Measurements from ENCODE around the gene TP63. TPM values are rescaled to one million over a fixed set of nuclear protein-coding genes. Genes with fewer than 3 reads are reported as not detected.

Gene TP63
- total RNA-seq, 1 donor from 2014 or later: 1.1 TPM

DNA sequence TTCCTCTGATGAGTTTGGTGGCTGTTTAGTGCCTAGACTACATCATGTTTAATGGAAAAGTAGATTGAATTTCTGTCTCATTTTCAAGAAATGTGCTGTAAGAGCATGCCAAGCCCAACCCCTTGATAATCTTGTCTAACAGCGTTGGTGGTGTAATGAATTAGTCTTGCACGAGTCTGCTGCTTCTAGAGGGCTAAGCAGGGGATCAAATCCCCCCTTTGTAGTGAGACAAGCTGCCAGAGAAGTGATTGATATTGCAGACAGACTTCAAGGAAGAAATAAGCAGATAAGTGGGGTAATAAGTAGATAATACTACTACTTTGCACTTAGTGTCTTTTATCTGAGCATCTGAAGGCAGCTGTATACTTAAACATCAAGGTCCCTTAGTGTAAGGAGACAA is 141.4 kb downstream of the TP63 start:
- H3K4me3 ChIP-seq (ENCODE audit: insufficient read depth, low read depth, low read length): no peak overlapping the region
- no peaks in the 10 kb centered on the region for H3K9me3 ChIP-seq (ENCODE audit: insufficient read depth, low read depth, low read length)
- Mint-ChIP-seq H3K27me3 (ENCODE audit: low read depth, unreplicated experiment) (peaks cover 14% of the 10 kb centered on the region), H3K4me3 (ENCODE audit: unreplicated experiment) (no peak overlapping the region), H3K4me1 (ENCODE audit: low read depth, unreplicated experiment) (no peaks in the 10 kb centered on the region), H3K9me3 (ENCODE audit: unreplicated experiment) (no peaks in the 10 kb centered on the region), H3K36me3 (ENCODE audit: low read depth, unreplicated experiment) (no peaks in the 10 kb centered on the region), H3K27ac (ENCODE audit: unreplicated experiment) (no peak overlapping the region)
- DNase-seq (ENCODE audit: low read depth) (peak; percentile 76), FAIRE-seq (no peak)
- peak overlapping the region; percentile 21 for H3K9ac ChIP-seq (ENCODE audit: low read length)
- H3K4me1 ChIP-seq (ENCODE audit: insufficient read depth, low read length): peaks cover 5% of the 10 kb centered on the region
- H3K79me2 ChIP-seq (ENCODE audit: insufficient read depth, low read length): no peaks in the 10 kb centered on the region
- no peak overlapping the region for H2AFZ ChIP-seq (ENCODE audit: low read depth, low read length)
- no peaks in the 10 kb centered on the region for H3K27me3 ChIP-seq (ENCODE audit: insufficient read depth, low read length)
- TF ChIP-seq EZH2 (IDR thresholded peaks at IDR 0.05; ENCODE audit: insufficient read depth, low read length) (no peak), CTCF (IDR thresholded peaks at IDR 0.05; ENCODE audit: insufficient read depth, low read depth, low read length) (no peak)
- H4K20me1 ChIP-seq (ENCODE audit: insufficient read depth, low read length): no peaks in the 10 kb centered on the region
- peak overlapping the region; percentile 70 for H3K27ac ChIP-seq (ENCODE audit: low read depth, low read length)
- no peaks in the 10 kb centered on the region for H3K36me3 ChIP-seq (ENCODE audit: insufficient read depth, low read length)
- H3K4me2 ChIP-seq (ENCODE audit: low read length): peak overlapping the region; percentile 28

- peak; percentile 84 for DNase-seq (ENCODE audit: low read depth)
- Mint-ChIP-seq H3K27me3 (ENCODE audit: low read depth, unreplicated experiment) (peaks cover 14% of the 10 kb centered on the region), H3K27ac (ENCODE audit: unreplicated experiment) (no peak overlapping the region), H3K9me3 (ENCODE audit: unreplicated experiment) (no peaks in the 10 kb centered on the region), H3K4me3 (ENCODE audit: unreplicated experiment) (no peak overlapping the region), H3K36me3 (ENCODE audit: low read depth, unreplicated experiment) (no peaks in the 10 kb centered on the region), H3K4me1 (ENCODE audit: low read depth, unreplicated experiment) (no peaks in the 10 kb centered on the region)
- no peaks in the 10 kb centered on the region for H3K79me2 ChIP-seq (ENCODE audit: insufficient read depth, low read length)
- peak overlapping the region; percentile 33 for H3K9ac ChIP-seq (ENCODE audit: low read length)
- no peaks in the 10 kb centered on the region for H3K27me3 ChIP-seq (ENCODE audit: insufficient read depth, low read length)
- H2AFZ ChIP-seq (ENCODE audit: low read depth, low read length): no peak overlapping the region
- peak; percentile 76 for FAIRE-seq
- peak overlapping the region; percentile 28 for H3K4me2 ChIP-seq (ENCODE audit: low read length)
- no peaks in the 10 kb centered on the region for H3K9me3 ChIP-seq (ENCODE audit: insufficient read depth, low read depth, low read length)
- peak overlapping the region; percentile 70 for H3K27ac ChIP-seq (ENCODE audit: low read depth, low read length)
- no peak for TF ChIP-seq CTCF (IDR thresholded peaks at IDR 0.05; ENCODE audit: insufficient read depth, low read depth, low read length)
- no peak for TF ChIP-seq EZH2 (IDR thresholded peaks at IDR 0.05; ENCODE audit: insufficient read depth, low read length)
- H3K36me3 ChIP-seq (ENCODE audit: insufficient read depth, low read length): no peaks in the 10 kb centered on the region
- H4K20me1 ChIP-seq (ENCODE audit: insufficient read depth, low read length): no peaks in the 10 kb centered on the region
- H3K4me1 ChIP-seq (ENCODE audit: insufficient read depth, low read length): peaks cover 5% of the 10 kb centered on the region
- H3K4me3 ChIP-seq (ENCODE audit: insufficient read depth, low read depth, low read length): no peak overlapping the region
Observed at GRCh38 chr3:189773056-189773455, 141.9 kb downstream of the TP63 start.

GRCh38 chr3:189776149-189776824 is 145.1 kb downstream of the TP63 start:
- Mint-ChIP-seq H3K4me1 (ENCODE audit: low read depth, unreplicated experiment) (peaks cover 5% of the 10 kb centered on the region), H3K27me3 (ENCODE audit: low read depth, unreplicated experiment) (peaks cover 14% of the 10 kb centered on the region), H3K4me3 (ENCODE audit: unreplicated experiment) (no peak overlapping the region), H3K36me3 (ENCODE audit: low read depth, unreplicated experiment) (no peaks in the 10 kb centered on the region), H3K27ac (ENCODE audit: unreplicated experiment) (no peak overlapping the region), H3K9me3 (ENCODE audit: unreplicated experiment) (no peaks in the 10 kb centered on the region)
- FAIRE-seq: no peak
- no peak overlapping the region for H3K4me3 ChIP-seq (ENCODE audit: insufficient read depth, low read depth, low read length)
- H4K20me1 ChIP-seq (ENCODE audit: insufficient read depth, low read length): no peaks in the 10 kb centered on the region
- no peaks in the 10 kb centered on the region for H3K36me3 ChIP-seq (ENCODE audit: insufficient read depth, low read length)
- DNase-seq (ENCODE audit: low read depth): no peak
- no peak overlapping the region for H3K9ac ChIP-seq (ENCODE audit: low read length)
- no peak overlapping the region for H3K27ac ChIP-seq (ENCODE audit: low read depth, low read length)
- H3K9me3 ChIP-seq (ENCODE audit: insufficient read depth, low read depth, low read length): no peaks in the 10 kb centered on the region
- no peak overlapping the region for H2AFZ ChIP-seq (ENCODE audit: low read depth, low read length)
- no peaks in the 10 kb centered on the region for H3K79me2 ChIP-seq (ENCODE audit: insufficient read depth, low read length)
- no peaks in the 10 kb centered on the region for H3K27me3 ChIP-seq (ENCODE audit: insufficient read depth, low read length)
- peaks cover 5% of the 10 kb centered on the region for H3K4me1 ChIP-seq (ENCODE audit: insufficient read depth, low read length)
- TF ChIP-seq CTCF (IDR thresholded peaks at IDR 0.05; ENCODE audit: insufficient read depth, low read depth, low read length): no peak
- no peak for TF ChIP-seq EZH2 (IDR thresholded peaks at IDR 0.05; ENCODE audit: insufficient read depth, low read length)
- H3K4me2 ChIP-seq (ENCODE audit: low read length): no peak overlapping the region

Data from astrocyte (in vitro differentiated cells and primary cell).